ENCODE measurements around the gene CPA1.

CPA1 gene

GRCh38 chr7:130432886-130433285, 52.6 kb downstream of the CPA1 start:
- DNase-seq, result peak; percentile 41

- no peak for DNase-seq
These were observed 53.0 kb downstream of the CPA1 start for GRCh38 chr7:130433301-130433700.

GRCh38 chr7:130435311-130435854, 55.1 kb downstream of the CPA1 start:
- no peak for DNase-seq

GRCh38 chr7:130436253-130436652, 56.0 kb downstream of the CPA1 start:
- no peak for DNase-seq
